B cell (primary cell): ENCODE results near the gene ZFC3H1.

Experiments
- EZH2 ChIP-seq: IDR thresholded peaks from 2 replicates; pipeline ENCODE4 v1.6.1; 2012; ENCODE audit warnings: borderline replicate concordance, low read depth, mild to moderate bottlenecking, moderate library complexity, low read length; ENCODE audit not compliant: insufficient read depth, poor library complexity, severe bottlenecking
- TF ChIP-seq, protein P1 (sequence below): fragments of 200-600 bp; IDR thresholded peaks from one replicate; pipeline ENCODE4 v1.8.0; 2022; ENCODE audit warnings: antibody characterized with exemption, mild to moderate bottlenecking

DNA sequence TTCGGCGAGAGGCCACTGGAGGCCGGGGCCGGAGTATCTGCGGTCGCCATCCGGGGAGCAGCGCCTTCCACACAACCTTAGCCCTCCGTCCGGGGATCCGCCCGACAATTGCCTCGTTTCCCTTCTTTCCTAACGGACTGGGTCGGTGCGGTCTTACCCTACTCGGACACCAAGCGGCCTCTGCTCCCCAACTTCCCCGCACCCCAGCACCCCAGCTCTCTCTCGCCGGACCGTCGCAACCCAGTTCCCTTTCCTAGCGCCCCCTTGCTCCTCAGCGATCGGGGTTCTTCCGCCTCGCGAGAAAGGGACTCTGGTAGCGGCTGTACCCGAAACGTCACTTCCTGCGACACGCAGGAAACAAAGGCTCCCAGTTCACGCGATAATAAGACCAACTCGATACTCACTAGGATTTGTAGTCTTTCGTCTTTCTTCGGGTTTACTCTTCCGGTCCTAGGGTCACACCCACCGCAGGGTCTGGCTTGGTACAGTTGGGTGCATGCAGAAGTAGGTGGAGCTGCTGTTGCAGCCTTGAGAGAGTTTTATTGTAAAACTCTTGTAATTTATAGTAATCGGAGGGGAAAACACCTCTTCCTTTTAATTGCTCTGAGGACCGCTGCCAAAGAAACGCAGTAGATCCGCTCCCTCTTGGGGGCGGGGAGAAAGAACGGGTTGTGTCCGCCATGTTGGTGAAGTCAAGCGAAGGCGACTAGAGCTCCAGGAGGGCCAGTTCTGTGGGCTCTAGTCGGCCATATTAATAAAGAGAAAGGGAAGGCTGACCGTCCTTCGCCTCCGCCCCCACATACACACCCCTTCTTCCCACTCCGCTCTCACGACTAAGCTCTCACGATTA is at the start of gene ZFC3H1, which contains the start of gene THAP2:
- TF ChIP-seq, protein P1, sequence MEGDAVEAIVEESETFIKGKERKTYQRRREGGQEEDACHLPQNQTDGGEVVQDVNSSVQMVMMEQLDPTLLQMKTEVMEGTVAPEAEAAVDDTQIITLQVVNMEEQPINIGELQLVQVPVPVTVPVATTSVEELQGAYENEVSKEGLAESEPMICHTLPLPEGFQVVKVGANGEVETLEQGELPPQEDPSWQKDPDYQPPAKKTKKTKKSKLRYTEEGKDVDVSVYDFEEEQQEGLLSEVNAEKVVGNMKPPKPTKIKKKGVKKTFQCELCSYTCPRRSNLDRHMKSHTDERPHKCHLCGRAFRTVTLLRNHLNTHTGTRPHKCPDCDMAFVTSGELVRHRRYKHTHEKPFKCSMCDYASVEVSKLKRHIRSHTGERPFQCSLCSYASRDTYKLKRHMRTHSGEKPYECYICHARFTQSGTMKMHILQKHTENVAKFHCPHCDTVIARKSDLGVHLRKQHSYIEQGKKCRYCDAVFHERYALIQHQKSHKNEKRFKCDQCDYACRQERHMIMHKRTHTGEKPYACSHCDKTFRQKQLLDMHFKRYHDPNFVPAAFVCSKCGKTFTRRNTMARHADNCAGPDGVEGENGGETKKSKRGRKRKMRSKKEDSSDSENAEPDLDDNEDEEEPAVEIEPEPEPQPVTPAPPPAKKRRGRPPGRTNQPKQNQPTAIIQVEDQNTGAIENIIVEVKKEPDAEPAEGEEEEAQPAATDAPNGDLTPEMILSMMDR = peak; percentile 17
- no peak for TF ChIP-seq EZH2
